NT2/D1 (cell line): ENCODE results near the gene NOX3.

Experiments used
- SUZ12 ChIP-seq: IDR thresholded peaks from 2 replicates; pipeline ENCODE4 v1.6.1; 2011; ENCODE audit not compliant: insufficient read length, insufficient read depth; ENCODE audit errors: extremely low read depth
- YY1 ChIP-seq: IDR thresholded peaks from 2 replicates; pipeline ENCODE4 v1.6.1; 2011; ENCODE audit not compliant: insufficient read length, insufficient read depth
- ZNF274 ChIP-seq: IDR thresholded peaks from 2 replicates; pipeline ENCODE4 v1.6.1; 2011; ENCODE audit warnings: mild to moderate bottlenecking, low read depth, low read length

- TF ChIP-seq ZNF274 (no peak), SUZ12 (no peak), YY1 (no peak)
These were observed 83.4 kb downstream of the NOX3 start for GRCh38 chr6:155372256-155372655.
